Measurements from ENCODE around the gene TRPV6.

DNA sequence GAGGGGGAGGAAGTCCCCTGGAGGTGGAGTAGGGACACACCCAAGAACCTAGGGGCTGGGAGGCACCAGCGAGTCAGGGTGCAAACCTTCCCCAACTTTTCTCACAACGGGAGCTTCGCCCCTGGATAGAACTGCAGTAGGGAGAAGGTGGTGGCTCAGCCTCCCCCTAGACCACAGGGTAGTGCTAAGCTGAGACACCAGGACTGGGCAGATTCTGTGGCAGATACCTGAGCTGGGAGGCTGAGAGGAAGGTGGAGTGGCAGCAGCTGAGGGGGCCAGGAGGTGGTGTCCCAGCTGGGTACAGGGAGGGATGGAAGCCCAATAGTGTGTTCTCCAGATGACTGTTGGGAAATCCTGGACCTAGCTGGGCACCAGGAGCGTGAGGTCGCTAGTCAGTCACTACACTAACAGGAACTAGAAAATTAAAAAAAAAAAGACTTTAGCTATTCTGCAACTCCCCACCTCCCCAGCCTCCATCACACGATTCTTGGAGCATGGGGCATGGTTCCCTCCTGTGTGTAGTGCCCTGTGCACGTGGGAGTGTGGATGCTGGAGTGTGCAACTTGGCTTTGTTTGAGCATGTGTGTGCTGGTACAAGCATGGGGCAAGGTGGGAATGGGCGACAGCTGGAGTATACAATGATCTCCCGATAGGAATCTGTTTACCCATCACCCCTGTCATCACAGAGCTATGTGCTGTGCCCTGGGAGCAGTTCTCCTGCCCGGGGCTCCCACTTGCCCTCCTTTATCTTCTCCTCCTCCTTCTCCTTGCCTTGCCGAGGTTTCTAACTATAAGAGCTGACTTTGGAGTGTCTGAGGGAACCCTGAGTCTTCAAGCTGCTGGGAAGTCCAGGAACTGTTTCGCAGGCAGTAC lies 8.8 kb upstream of the TRPV6 start:
- TF ChIP-seq, protein P1, sequence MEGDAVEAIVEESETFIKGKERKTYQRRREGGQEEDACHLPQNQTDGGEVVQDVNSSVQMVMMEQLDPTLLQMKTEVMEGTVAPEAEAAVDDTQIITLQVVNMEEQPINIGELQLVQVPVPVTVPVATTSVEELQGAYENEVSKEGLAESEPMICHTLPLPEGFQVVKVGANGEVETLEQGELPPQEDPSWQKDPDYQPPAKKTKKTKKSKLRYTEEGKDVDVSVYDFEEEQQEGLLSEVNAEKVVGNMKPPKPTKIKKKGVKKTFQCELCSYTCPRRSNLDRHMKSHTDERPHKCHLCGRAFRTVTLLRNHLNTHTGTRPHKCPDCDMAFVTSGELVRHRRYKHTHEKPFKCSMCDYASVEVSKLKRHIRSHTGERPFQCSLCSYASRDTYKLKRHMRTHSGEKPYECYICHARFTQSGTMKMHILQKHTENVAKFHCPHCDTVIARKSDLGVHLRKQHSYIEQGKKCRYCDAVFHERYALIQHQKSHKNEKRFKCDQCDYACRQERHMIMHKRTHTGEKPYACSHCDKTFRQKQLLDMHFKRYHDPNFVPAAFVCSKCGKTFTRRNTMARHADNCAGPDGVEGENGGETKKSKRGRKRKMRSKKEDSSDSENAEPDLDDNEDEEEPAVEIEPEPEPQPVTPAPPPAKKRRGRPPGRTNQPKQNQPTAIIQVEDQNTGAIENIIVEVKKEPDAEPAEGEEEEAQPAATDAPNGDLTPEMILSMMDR (IDR thresholded peaks at IDR 0.05; ENCODE audit: low read length), result no peak
- no peak for TF ChIP-seq EZH2 (optimal IDR thresholded peaks at IDR 0.05; ENCODE audit: low read depth, low read length)
- no peak for TF ChIP-seq EZH2phosphoT487 (IDR thresholded peaks at IDR 0.05; ENCODE audit: low read length)
